Activated naive CD8-positive, alpha-beta T cell treated with anti-CD3 and anti-CD28 coated beads, Interleukin-2, amount 10 ng/mL, durations not matched to agents 7 days and 5 days (primary cell): ENCODE results near the gene DLX4. TPM values are rescaled to one million over a fixed set of nuclear protein-coding genes. Genes with fewer than 3 reads are reported as not detected.

ENCODE experiments used
- ATAC-seq: fragments of 150-1000 bp; cut with Tn5 transposase; one replicate; pipeline ENCODE4 v1.10.0; 2021; ENCODE audit warnings: low read depth, moderate library complexity
- POLR2A ChIA-PET: fragments of 350-600 bp; sonication (Branson Sonifier 250); formaldehyde crosslinking; loops from one replicate; lab custom pipeline; 2021; ENCODE audit warnings: antibody characterized with exemption; lab: Charles Lee
- DNase-seq: peaks from one replicate; pipeline ENCODE4 v3.0.0; 2021
- H3K27ac Mint-ChIP-seq: one replicate; pipeline ENCODE4 v1.8.0; 2022; ENCODE audit warnings: mild to moderate bottlenecking, mixed read lengths
- H3K27me3 Mint-ChIP-seq: one replicate; pipeline ENCODE4 v1.8.0; 2022; ENCODE audit warnings: mild to moderate bottlenecking, moderate library complexity, mixed read lengths
- H3K36me3 Mint-ChIP-seq: one replicate; pipeline ENCODE4 v1.8.0; 2021; ENCODE audit warnings: mild to moderate bottlenecking, mixed read lengths
- H3K4me1 Mint-ChIP-seq: one replicate; pipeline ENCODE4 v1.8.0; 2021; ENCODE audit warnings: mixed read lengths
- H3K4me3 Mint-ChIP-seq: one replicate; pipeline ENCODE4 v1.8.0; 2022; ENCODE audit warnings: mild to moderate bottlenecking, moderate library complexity, mixed read lengths
- H3K9me3 Mint-ChIP-seq: one replicate; pipeline ENCODE4 v1.8.0; 2021; ENCODE audit warnings: mixed read lengths
- total RNA-seq, 2 experiments: library from RNA; stranded (reverse); gene quantifications; one replicate each; pipeline ENCODE4 v1.2.3, GENCODE V29; 2021

DLX4 gene
- total RNA-seq, 2 experiments from 2014 or later = 0.60 to 0.69 TPM

- Mint-ChIP-seq H3K9me3 (no peaks in the 10 kb centered on the region), H3K4me3 (no peak overlapping the region), H3K27me3 (peaks cover 71% of the 10 kb centered on the region), H3K27ac (no peak overlapping the region), H3K4me1 (peaks cover 20% of the 10 kb centered on the region), H3K36me3 (peaks cover 3% of the 10 kb centered on the region)
- ATAC-seq (no peak), DNase-seq (peak; percentile 21)
- POLR2A ChIA-PET = no interaction called here
Observed at GRCh38 chr17:49990921-49991320, 21.9 kb downstream of the DLX4 start.

DNA sequence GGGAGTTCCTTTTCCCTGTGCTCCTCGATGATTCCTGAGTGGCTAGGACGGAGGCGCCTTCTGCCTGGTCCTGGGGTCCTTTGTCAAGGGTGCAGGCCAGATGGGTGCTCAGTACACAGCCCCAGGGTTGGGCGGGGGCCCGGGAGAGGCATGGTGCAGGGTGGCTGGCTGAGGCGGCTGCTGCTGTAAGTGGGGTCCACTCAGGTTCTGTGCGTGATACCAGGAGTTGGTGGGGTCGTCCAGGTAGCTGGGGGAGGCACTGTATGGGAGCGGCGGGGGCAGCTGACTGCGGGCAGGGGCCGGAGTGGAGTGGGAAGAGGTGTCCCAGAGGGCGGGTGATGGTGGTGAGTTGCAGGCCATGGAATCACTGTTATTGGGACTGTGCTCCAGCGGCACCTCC, 22.4 kb downstream of the DLX4 start:
- no peak for ATAC-seq
- peaks cover 3% of the 10 kb centered on the region for H3K36me3 Mint-ChIP-seq
- H3K27me3 Mint-ChIP-seq = peaks cover 76% of the 10 kb centered on the region
- POLR2A ChIA-PET = no interaction called here
- no peak overlapping the region for H3K4me3 Mint-ChIP-seq
- H3K4me1 Mint-ChIP-seq = peaks cover 20% of the 10 kb centered on the region
- no peak for DNase-seq
- no peaks in the 10 kb centered on the region for H3K9me3 Mint-ChIP-seq
- no peak overlapping the region for H3K27ac Mint-ChIP-seq

- POLR2A ChIA-PET = no interaction called here
- ATAC-seq (no peak), DNase-seq (no peak)
- Mint-ChIP-seq H3K4me3 (peak overlapping the region; percentile 55), H3K36me3 (peaks cover 3% of the 10 kb centered on the region), H3K27ac (no peak overlapping the region), H3K27me3 (peaks cover 74% of the 10 kb centered on the region), H3K9me3 (no peaks in the 10 kb centered on the region), H3K4me1 (peaks cover 24% of the 10 kb centered on the region)
Observed at GRCh38 chr17:49992191-49992932, 23.4 kb downstream of the DLX4 start.

DNA sequence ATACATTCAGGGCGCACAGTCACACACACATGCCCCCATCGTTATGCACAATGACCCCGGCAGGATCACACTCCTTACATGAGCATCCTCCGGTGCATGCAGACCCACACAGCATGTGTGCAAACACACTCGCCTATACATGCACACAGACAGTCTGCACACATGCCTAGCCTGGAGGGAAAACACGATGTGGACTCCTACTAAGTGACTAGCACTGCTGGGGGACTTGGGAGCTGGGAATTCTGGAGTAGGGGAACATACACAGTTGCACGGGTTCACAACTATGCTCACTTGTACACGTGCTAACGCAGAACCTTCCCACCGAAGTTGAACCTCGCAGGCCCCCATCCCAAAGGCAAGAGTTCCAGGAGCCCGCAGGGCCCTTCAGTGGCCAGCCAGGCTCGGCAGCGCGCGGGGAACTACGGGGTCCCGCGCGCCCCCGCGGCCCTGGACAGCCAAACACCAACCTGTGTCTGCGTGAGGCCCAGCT, 24.0 kb downstream of the DLX4 start:
- Mint-ChIP-seq H3K4me1 (peaks cover 24% of the 10 kb centered on the region), H3K27me3 (peaks cover 74% of the 10 kb centered on the region), H3K36me3 (peaks cover 3% of the 10 kb centered on the region), H3K27ac (no peak overlapping the region), H3K4me3 (peak overlapping the region; percentile 55), H3K9me3 (no peaks in the 10 kb centered on the region)
- DNase-seq (no peak), ATAC-seq (no peak)
- POLR2A ChIA-PET = interaction anchor here (1.4 kb wide), 1 partner anchor 29 kb away, joined by 4 read pairs; no protein-coding TSS in a partner anchor

DNA sequence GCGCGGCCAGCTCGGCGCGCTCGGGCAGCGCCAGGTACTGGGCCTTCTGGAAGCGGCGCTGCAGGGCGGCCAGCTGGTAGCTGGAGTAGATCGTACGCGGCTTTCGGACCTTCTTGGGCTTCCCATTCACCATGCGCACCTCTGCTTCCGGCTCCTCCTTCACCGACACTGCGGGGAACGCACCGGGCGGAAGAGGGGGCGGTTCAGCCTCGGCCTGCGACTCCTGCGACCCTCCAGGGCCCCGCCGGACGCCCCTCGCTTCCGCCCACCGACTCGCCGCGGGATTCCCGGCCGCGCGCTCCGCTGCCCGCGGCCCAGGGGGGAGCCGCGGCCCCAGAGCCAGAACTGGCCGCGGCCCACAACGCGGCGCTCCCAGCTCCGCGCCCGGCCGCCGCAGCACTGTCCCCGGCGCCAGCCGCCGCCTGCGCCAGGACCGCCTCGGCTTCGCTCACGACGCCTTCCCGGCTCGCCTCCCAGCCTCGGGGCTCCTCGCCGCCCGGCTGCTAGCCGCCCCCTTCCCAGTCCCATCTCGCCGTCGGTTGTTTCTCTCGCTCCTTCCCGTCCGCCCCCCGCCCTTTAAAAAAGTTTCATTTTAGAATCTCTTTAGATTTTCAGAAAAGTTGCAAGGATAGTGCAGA, 24.6 kb downstream of the DLX4 start:
- Mint-ChIP-seq H3K27ac (peak overlapping the region; percentile 74), H3K4me1 (peaks cover 27% of the 10 kb centered on the region), H3K36me3 (peaks cover 3% of the 10 kb centered on the region), H3K27me3 (peaks cover 71% of the 10 kb centered on the region), H3K4me3 (peak overlapping the region; percentile 90), H3K9me3 (no peaks in the 10 kb centered on the region)
- DNase-seq (peak; percentile 56), ATAC-seq (peak; percentile 48)
- POLR2A ChIA-PET = interaction anchor here (1.4 kb wide), 1 partner anchor 30 kb away, joined by 4 read pairs; no protein-coding TSS in a partner anchor

DNA sequence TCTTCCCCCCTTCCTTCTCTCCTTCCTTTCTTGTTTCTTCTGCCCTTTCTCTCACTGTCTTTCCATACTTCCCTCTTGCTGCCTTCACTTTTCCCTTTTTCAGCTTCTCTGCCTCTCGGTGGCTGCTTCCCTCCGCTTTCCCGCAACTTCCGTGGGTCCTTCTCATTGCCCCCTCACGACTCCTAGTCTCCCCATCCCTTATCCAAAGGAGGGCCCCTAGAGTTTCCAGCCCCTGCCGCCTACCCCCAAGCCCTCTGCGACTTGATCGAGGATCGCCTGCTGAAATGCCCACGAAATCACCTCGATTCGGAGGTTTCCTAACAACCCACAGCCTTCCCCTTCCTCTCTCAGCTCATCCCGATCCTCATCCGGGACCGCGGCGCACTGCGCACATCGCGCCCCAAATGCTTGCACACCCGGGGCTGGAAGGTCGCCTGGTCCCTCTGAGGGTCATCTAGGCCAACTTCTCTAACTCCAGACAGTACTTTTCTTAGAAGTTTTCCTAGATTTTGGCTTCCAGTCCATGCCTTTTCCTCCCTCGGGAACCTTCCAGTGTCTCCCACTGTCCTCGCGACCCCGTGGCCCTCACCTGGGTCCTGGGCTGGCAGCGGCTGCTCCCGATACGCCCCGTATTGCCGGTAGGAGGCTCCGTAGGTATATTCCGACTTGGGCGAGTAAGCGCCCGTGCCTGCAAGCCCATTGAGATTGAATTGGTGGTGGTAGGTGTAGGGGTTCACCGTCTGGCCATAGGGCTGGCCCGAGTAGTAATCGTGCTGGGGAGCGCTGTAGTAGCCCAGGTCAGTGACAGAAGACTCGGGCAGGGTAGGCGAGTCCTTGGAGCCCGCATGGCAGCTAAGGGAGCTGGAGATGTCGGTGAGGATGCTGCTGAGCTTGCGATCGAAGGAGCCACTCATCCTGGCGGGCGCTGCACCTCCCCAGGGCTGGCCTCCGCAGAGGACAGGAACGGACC, 25.4 kb downstream of the DLX4 start:
- no peak for ATAC-seq
- H3K4me3 Mint-ChIP-seq = peak overlapping the region; percentile 90
- peaks cover 27% of the 10 kb centered on the region for H3K4me1 Mint-ChIP-seq
- peak overlapping the region; percentile 74 for H3K27ac Mint-ChIP-seq
- no peaks in the 10 kb centered on the region for H3K9me3 Mint-ChIP-seq
- POLR2A ChIA-PET = interaction anchor here (0.8 to 1.4 kb wide), 2 partner anchors 30 to 42 kb away, joined by 3 to 4 read pairs; no protein-coding TSS in a partner anchor
- peak; percentile 49 for DNase-seq
- H3K36me3 Mint-ChIP-seq = peaks cover 3% of the 10 kb centered on the region
- peaks cover 70% of the 10 kb centered on the region for H3K27me3 Mint-ChIP-seq

DNA sequence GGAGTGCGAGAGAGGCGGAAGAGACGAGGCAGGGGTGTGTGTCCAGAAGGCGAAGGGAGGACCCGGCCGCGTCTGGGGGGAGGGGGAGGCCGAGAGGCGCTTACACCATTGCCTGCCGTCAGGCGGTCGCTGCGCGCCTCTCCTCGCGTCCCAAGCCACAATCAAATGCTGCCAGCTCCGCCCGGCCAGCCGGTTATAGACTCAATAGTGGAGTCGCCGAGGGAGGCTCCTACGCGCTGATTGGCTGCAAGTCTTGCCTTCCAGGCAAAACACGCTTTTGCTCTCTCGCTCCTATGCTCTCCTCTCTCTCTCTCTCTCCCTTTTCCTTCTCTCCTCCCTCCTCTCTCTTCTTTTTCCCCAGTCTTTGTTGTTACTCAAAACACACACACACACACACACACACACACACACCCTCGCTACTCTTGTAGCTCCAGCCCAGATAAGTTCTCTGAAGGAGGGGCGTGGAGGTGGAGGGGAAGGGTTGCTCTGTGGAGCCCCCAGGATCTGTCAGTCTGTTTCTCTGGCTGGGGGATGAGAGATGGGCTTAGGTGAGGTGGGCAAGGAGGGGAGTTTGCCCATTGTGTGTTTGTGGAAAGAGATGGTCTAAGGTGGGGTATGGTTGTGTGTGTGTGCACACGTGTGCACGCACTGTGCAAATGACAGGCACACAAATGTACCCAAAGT, 26.2 kb downstream of the DLX4 start, which contains the start of gene DLX3:
DLX3 (minus strand) TSS at position 170 of the 684 bp plus-strand sequence. CDS start 226 bp downstream, outside the sequence.
- Mint-ChIP-seq H3K9me3 (no peaks in the 10 kb centered on the region), H3K4me3 (peak within 1 kb of the TSS; percentile 90), H3K36me3 (peaks cover 3% of the 10 kb centered on the region), H3K27me3 (peaks cover 73% of the 10 kb centered on the region), H3K4me1 (peaks cover 26% of the 10 kb centered on the region), H3K27ac (peak within 1 kb of the TSS; percentile 74)
- DNase-seq (peak; percentile 46), ATAC-seq (no peak)
- POLR2A ChIA-PET = interaction anchor here (0.8 kb wide), 1 partner anchor 43 kb away, joined by 3 read pairs; no protein-coding TSS in a partner anchor

DNA sequence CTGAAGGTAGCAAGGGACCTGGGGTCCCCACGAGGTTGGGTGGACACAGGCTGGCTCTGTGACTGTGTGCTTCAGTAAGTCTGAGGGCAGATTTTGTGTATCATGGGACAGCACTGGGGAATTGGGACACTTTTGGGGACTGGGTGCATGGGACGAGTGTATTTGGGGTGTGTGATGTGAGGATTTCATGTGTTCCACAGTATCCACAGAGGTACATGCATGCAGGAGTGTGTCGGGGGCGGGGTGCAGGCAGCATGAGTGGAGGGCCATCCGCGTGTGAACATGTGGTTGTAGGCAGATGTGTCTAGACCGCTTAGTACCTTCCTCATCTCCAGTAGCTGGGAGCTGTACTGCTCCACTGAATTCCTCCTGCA, 27.1 kb downstream of the DLX4 start:
- POLR2A ChIA-PET = interaction anchor here (1.0 to 2.7 kb wide), 2 partner anchors 44 to 135 kb away, joined by 6 to 8 read pairs; no protein-coding TSS in a partner anchor
- Mint-ChIP-seq H3K9me3 (no peaks in the 10 kb centered on the region), H3K4me3 (no peak overlapping the region), H3K4me1 (peaks cover 26% of the 10 kb centered on the region), H3K27me3 (peaks cover 74% of the 10 kb centered on the region), H3K27ac (no peak overlapping the region), H3K36me3 (peaks cover 3% of the 10 kb centered on the region)
- ATAC-seq (no peak), DNase-seq (no peak)

- Mint-ChIP-seq H3K9me3 (no peaks in the 10 kb centered on the region), H3K4me1 (peaks cover 26% of the 10 kb centered on the region), H3K36me3 (peaks cover 3% of the 10 kb centered on the region), H3K27me3 (peaks cover 74% of the 10 kb centered on the region), H3K4me3 (peak overlapping the region; percentile 33), H3K27ac (no peak overlapping the region)
- DNase-seq (peak; percentile 82), ATAC-seq (no peak)
- POLR2A ChIA-PET = interaction anchor here (1.0 to 2.7 kb wide), 2 partner anchors 44 to 135 kb away, joined by 6 to 8 read pairs; no protein-coding TSS in a partner anchor
Observed at GRCh38 chr17:49996495-49997300, 27.7 kb downstream of the DLX4 start.

DNA sequence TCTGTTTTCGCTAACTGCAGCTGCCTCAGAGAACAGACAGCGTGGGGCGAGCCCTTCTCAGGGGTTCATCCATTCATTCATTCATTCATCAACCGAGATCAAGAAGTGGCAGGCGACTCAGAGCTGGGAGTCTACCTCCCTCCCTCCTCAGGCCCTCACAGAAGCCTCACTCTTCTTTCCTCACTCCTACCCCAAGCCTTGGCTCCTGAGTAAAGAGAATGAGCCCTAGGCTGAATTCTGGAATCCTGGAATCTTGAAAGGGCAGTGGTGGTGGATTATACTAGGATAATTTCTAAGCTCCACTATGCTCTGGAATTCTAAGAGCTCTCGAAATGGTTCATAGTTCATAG, 28.3 kb downstream of the DLX4 start:
- Mint-ChIP-seq H3K27me3 (peaks cover 75% of the 10 kb centered on the region), H3K27ac (no peak overlapping the region)

DNA sequence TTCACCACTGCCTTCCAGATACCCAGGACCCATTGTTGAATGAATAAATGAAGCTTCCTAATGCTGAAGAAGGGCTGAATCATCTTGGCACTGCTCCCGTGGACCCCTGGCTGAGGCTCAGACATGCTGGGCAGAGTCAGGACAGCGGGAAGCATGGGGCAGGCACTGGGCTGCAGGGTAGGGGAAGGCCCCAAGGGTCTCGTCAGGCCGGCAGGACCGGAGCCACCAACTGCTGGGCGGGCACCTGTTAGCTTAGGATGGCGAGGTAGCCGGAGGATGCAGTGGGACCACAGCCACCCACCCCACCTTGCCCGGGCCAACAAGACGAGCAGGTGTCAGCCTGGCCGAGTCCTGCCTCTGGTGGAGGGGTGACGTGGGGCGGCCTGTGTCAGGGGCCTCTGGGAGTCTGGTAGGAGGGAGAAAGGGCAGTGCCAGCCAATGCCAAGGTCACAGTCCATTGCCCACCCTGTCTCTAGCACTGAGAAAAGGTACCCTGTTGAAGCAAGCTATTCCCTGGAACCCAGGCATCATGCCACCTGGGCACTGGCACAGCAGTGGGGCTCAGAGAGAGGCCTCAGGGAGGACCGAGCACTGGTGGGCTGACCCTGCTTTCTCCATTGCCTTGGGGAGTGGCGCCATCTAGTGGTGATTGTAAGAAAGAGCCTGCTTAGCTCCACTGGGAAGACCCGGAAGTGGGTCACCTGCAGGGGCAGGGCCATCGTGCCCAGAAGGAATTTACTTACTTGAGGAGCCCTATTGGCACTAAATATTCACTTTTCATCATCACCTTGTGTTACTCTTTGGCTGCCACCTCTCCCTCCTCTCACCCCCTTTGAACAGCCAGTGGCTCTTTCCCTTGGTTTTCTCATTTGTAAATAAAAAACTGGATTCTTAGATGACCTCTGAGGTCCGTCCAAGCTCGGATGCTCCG, 29.0 kb downstream of the DLX4 start:
- H3K27me3 Mint-ChIP-seq = peaks cover 73% of the 10 kb centered on the region
- peaks cover 25% of the 10 kb centered on the region for H3K4me1 Mint-ChIP-seq
- POLR2A ChIA-PET = interaction anchor here (0.6 to 2.7 kb wide), 3 partner anchors 118 to 589 kb away, joined by 3 to 8 read pairs (median 5); no protein-coding TSS in a partner anchor
- ATAC-seq (peak; percentile 78), DNase-seq (peak; percentile 80)
- H3K9me3 Mint-ChIP-seq = no peaks in the 10 kb centered on the region
- H3K4me3 Mint-ChIP-seq = peak overlapping the region; percentile 28
- H3K27ac Mint-ChIP-seq = no peak overlapping the region
- peaks cover 2% of the 10 kb centered on the region for H3K36me3 Mint-ChIP-seq

More for the DNA sequence above, 28.3 kb downstream of the DLX4 start:
- POLR2A ChIA-PET = interaction anchor here (2.7 kb wide), 1 partner anchor 136 kb away, joined by 8 read pairs; no protein-coding TSS in a partner anchor
- Mint-ChIP-seq H3K9me3 (no peaks in the 10 kb centered on the region), H3K4me1 (peaks cover 26% of the 10 kb centered on the region), H3K4me3 (no peak overlapping the region), H3K36me3 (peaks cover 3% of the 10 kb centered on the region)
- ATAC-seq = no peak
- DNase-seq = no peak
